ENCODE measurements around the gene MMP23B.
"Not testable (repeated sequence)": the region's sequence is repeated elsewhere in the genome, so short reads cannot be mapped to it uniquely, and the experiment has no call there.

The MMP23B gene

DNA sequence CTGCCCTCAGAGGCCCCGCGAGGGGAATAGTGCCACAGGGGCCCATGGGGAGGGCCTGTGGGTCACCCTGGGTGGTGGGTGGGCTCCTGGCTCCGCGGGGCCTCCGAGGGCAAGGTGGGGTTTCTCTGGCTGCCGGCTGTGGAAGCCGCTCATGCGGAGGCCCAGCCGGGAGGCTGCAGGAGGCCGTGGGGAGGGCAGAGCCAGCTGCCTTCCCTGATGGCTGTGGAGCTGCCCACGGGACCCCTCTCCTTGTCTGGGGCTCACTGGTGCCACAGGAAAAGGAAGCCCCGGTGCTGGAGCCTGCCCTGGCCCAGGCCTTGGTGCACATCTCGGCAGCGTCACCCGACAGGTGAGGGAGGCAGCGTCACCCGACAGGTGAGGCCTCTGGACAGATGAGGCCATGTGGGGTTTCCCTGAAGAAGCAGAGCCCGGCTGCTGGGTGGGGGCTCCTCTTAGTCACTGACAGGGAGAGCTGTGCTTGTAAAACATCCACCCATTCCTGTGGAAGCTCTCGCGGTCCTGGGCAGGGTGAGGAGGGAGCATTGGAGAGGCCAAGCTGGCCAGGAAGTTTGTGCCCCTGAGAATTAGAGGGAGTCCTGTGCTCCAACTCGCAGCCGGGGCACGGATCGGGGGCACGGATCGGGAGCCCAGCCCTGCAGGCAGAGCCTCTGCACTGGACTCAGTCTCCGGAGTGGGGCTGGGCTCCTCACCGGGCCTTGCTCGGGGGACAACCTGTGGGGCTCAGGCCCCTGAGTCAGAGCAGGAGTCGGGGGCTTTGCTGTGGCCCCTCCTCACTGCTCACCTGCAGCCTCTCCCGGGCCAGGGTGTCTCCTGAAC is 10.6 kb upstream of the MMP23B start:
- no peak for DNase-seq

DNA sequence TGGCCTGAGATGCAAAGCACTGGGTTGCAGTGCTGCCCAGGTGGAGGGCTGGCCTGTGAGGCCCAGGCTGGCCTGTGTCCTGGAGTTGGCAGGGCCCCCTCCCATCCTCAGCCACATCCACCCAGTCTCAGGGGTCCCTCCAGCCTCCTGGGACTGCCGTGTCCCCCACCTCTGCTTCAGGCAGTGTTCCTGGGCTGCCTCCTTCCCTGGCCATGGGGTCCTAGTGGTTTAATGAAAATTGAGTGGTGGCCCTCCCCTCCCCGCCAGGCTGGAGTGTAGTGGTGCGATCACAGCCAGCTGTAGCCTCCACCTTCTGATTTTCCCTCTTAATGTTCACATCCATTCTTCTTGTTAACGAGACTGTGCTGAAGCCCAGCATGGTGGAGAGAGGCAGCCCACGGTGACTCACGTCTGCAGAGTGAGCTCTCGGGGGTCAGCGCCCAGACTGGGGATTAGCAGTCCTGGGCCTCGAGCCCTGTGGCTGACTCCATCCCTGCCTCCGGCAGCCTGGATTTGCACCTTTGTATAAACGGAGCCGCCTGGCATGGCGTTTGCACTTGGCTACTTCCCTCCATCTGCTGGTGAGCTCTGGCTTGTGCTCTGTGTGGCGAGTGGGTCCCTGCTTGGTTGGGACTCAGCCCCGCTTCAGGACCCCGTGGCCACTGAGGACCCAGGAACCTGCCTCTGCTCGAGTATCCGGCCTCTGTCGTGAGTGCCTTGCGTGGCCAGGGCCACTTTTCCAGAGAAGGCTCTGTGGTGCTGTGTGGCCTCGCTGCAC is 9.8 kb upstream of the MMP23B start:
- DNase-seq: no peak

DNA sequence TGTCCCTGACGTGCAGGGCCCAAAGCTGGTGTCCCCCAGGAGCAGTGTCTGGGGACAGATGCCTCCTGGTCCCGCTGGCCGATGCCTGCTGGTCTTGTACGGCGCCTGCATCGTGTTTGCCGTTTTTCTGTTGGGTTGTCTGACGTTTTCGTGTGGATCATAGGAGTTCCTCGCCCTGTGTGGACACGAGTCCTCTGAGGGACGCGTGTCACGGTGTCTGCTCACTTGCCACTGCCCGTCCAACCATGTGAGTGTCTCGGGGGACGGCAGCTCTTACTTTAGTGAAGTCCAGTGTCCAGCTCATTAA is 9.2 kb upstream of the MMP23B start:
- no peak for DNase-seq

DNA sequence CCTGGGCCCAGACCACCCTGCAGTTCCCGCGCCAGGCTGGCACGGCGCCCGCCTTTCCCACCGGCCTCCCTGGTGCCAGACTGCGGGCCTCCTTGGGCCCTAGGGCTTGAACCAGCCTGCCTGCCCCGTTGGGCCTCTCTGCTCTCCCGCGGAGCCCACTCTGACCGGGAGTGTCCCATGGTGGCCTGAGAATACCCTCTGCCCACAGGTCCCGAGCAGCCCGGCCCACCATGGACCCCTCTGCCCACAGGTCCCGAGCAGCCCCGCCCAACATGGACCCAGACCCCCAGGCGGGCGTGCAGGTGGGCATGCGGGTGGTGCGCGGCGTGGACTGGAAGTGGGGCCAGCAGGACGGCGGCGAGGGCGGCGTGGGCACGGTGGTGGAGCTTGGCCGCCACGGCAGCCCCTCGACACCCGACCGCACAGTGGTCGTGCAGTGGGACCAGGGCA is 8.8 kb upstream of the MMP23B start:
- no peak for DNase-seq

DNA sequence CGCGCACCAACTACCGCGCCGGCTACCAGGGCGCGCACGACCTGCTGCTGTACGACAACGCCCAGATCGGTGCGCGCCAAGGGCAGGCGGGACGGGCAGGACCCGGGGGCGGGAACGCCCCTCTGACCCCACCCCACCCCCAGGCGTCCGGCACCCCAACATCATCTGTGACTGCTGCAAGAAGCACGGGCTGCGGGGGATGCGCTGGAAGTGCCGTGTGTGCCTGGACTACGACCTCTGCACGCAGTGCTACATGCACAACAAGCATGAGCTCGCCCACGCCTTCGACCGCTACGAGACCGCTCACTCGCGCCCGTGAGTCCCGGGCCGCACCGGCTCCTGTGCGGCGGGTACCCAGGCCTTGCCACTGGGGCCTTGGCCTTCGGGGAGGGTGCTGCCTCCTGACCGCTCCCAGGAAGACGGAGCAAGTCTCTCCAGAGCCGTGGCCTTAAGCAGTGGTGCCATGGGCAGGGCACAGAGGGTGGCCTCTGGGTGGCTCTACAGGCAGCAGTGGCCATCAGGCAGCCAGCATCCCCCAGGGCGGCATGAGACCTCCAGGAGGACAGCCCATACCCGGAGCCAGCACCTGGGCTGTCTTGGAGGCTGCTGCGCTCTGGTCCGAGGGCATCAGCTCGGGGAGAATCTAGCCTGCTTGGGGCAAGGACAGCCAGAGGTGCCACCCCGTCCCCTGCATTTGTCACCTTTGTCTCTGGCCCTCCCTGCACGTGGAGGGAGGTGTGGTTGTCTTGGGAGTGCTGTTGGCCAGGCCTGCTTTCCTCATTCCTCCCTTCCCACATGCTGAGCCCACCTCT is 8.1 kb upstream of the MMP23B start:
- DNase-seq: no peak

DNA sequence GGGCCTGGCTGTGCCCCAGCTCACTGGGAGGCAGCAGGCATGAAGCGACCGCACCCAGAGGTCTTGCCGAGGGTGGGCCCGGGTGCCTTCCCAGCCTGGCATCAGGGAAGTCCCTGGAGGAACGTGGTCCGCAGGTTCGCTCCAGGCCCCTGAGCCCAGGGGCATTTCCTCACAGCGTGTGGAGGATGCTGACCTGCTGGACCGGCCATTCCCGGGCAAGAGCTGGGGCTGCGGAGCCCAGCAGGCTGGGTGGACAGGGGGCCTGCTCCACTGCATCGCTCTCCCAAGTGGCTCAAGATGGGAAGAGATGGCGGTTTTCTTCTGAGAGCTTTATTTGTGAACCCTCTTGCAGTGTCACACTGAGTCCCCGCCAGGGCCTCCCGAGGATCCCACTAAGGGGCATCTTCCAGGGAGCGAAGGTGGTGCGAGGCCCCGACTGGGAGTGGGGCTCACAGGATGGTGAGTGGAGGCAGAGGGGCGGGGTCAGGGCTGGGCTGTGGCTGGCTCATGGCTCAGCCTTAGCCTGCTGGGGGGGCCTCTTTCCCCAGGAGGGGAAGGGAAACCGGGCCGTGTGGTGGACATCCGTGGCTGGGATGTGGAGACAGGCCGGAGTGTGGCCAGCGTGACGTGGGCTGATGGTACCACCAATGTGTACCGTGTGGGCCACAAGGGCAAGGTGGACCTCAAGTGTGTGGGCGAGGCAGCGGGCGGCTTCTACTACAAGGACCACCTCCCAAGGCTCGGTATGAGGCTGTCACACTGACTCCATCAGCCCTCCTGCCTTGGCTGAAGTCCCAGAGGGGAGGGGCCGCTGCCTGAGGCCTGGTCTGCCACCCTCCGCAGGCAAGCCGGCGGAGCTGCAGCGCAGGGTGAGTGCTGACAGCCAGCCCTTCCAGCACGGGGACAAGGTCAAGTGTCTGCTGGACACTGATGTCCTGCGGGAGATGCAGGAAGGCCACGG is 7.2 kb upstream of the MMP23B start:
- DNase-seq: no peak

DNA sequence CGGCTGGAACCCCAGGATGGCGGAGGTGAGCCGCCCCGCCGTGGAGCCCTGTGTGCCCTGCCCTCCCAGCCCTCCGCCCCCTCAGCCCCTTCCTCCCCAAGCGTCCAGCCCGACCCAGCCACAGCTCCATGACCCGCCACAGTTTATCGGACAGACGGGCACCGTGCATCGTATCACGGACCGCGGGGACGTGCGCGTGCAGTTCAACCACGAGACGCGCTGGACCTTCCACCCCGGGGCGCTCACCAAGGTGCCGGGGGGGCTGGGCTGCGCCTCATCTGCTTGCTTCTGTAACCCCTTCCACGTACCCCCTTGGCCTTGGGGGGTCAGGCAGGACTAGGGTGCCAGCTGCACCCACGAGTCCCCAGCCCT is 6.6 kb upstream of the MMP23B start:
- DNase-seq: no peak

DNA sequence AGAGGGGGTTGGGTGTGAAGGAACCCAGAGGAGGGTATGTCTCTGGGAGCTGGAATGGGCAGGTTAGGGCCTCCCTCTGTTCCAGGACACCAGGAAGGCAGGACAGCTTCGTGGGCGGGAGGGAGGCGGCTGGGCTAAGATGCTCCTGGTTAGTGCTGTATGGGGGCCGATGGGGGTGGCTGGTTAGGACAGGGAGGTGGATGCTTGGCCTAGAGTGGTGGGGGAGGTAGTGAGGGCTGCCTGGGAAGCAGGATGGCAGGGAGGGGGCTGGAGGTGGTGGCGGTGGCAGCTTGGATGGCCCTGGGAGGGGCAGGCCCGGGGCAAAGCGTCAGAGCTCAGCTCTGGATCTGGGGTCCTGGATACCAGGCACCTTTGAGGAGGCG is 6.2 kb upstream of the MMP23B start:
- no peak for DNase-seq

DNA sequence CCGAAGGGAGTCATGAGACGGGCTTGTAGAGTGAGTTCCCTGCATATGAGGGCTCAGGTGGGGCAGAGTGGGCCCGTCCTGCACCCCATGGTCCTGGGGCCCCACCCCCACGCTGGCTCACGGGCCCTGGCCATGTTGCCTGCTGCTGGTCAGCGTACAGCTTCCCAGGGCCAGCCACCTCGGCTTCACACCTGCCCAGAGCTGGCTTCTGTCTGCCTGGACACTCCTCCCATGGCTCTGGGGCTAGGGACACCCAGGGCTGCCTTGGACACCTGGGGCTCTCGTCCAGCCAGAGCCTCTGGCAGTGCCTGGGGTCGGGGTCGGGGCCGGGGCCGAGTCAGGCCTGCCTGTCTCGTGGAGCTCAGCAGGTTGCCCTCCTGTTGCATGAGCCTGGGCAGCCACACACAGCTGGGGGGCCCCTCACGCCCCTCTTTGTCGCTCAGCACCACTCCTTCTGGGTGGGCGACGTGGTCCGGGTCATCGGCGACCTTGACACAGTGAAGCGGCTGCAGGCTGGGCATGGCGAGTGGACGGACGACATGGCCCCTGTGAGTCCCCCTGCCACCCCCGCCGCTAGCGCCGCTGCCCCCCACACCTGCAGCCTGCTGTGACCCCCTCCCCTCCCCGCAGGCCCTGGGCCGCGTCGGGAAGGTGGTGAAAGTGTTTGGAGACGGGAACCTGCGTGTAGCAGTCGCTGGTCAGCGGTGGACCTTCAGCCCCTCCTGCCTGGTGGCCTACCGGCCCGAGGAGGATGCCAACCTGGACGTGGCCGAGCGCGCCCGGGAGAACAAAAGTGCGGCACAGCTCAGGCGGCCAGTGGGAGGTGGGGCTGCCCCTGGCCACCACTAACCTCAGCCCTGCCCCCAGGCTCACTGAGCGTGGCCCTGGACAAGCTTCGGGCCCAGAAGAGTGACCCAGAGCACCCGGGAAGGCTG is 5.5 kb upstream of the MMP23B start:
- DNase-seq: no peak

DNA sequence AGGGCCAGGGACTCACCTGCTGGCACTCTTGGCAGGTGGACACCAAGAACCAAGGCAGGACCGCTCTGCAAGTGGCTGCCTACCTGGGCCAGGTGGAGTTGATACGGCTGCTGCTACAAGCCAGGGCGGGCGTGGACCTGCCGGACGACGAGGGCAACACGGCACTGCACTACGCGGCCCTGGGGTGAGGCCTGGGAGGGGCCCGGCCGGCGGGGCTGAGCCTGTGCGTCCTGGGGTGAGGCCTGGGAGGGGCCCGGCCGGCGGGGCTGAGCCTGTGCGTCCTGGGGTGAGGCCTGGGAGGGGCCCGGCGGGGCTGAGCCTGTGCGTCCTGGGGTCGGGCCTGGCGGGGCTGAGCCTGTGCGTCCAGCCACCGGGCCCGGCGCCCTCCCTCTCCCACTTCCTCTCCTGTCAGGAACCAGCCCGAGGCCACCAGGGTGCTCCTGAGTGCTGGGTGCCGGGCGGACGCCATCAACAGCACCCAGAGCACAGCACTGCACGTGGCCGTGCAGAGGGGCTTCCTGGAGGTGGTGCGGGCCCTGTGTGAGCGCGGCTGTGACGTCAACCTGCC is 4.6 kb upstream of the MMP23B start:
- DNase-seq: no peak

DNA sequence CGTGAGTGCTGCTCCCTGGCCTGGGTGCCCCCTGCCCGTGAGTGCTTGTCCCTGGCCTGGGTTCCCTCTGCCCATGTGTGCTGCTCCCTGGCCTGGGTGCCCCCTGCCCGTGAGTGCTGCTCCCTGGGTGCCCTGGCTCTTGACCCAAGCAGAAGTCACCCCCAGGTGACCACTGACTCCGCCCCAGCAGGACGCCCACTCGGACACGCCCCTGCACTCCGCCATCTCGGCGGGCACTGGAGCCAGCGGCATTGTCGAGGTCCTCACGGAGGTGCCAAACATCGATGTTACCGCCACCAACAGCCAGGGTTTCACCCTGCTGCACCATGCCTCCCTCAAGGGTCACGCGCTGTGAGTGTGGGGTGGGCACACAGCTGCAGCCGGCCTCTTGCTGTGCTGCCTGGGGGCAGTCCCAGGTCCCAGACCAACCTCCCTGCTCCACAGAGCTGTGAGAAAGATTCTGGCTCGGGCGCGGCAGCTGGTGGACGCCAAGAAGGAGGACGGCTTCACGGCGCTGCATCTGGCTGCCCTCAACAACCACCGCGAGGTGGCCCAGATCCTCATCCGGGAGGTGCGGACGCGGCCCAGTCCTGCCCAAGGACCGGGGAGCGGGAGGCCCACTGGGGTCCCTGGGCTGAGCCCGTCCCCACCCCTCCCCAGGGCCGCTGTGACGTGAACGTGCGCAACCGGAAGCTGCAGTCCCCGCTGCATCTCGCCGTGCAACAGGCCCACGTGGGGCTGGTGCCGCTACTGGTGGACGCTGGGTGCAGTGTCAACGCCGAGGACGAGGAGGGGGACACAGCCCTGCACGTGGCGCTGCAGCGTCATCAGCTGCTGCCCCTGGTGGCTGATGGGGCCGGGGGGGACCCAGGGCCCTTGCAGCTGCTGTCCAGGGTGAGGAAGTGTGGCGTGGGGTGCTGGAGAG is 3.9 kb upstream of the MMP23B start:
- DNase-seq: no peak

DNA sequence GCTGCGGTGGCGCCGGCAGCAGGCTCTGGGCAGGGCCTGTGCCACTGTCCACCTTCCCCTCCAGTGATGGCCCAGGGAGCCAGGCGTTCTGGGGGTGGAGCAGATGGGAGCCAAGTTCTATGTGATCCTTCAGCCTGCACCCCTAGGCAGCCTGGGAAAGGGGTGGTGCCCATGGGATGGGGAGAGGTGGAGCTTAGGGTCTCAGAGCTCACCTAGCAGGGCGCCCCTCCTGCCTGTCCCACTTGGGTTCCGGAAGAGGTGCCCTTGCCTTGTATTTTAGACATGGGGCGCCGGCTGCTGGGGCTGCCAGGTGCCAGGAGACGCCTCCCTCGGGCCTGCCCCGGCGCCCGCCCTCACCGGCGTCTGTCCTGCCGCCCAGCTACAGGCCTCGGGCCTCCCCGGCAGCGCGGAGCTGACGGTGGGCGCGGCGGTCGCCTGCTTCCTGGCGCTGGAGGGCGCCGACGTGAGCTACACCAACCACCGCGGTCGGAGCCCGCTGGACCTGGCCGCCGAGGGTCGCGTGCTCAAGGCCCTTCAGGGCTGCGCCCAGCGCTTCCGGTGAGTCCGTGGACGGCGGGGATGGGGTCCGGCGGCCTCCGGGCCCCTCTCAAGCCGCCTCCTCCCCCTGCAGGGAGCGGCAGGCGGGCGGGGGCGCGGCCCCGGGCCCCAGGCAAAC is 3.1 kb upstream of the MMP23B start:
- DNase-seq: peak in 1 of 2 donors; percentile 58

DNA sequence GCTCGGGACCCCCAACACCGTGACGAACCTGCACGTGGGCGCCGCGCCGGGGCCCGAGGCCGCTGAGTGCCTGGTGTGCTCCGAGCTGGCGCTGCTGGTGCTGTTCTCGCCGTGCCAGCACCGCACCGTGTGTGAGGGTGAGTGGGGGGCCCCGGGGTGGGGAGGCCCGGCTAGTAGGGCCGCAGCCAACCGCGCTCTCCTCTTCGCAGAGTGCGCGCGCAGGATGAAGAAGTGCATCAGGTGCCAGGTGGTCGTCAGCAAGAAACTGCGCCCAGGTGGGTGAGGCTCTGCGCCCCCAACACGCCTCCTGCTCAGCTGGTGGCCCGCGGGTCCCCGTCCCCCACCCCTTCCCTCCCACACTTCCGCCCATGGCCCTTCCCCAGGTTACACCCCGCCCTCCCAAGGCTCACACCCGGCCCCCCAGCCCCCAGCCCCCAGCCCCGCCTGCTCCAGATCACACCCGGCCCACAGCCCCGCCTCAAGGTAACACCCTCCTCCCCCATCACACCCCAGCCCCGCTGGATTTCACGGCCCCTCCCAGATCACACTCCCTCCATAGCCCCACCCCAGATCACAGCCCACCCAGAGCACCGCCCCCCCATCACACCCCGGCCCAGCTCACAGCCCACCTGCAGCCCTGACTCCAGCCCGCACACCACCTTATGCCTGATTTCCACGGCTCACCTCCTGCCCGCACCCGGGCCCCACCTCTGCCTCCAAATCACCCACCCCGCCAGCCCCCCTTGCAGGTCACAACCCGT is 2.4 kb upstream of the MMP23B start:
- DNase-seq: peak; percentile 87 to 91

DNA sequence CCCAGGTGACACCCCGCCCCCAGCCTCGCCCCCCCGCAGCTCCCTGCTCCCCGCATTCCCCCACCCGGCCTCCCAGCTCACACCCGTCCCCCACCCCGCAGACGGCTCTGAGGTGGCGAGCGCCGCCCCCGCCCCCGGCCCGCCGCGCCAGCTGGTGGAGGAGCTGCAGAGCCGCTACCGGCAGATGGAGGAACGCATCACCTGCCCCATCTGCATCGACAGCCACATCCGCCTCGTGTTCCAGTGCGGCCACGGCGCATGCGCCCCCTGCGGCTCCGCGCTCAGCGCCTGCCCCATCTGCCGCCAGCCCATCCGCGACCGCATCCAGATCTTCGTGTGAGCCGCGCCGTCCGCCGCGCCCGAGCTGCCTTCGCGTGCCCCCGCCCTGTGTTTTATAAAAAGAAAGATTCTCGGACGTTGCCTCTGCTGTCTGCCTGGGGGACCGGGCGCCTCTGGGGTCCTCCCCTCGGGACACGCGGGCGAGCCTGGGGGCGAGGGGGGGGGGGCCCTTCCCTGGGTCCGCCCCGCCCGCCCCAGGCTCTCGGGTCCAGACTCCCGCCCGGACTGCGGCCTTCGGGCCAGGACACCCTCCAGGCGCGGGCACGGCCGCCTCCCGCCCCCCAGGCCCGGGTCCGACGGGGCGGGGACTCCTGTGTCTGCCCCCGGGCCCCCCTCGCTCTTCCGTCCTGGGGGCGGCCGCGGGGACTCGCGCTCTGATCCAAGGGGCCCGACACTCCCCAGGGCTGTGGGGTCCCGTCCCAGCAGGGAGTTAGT is 1.6 kb upstream of the MMP23B start:
- peak; percentile 97 for DNase-seq

DNA sequence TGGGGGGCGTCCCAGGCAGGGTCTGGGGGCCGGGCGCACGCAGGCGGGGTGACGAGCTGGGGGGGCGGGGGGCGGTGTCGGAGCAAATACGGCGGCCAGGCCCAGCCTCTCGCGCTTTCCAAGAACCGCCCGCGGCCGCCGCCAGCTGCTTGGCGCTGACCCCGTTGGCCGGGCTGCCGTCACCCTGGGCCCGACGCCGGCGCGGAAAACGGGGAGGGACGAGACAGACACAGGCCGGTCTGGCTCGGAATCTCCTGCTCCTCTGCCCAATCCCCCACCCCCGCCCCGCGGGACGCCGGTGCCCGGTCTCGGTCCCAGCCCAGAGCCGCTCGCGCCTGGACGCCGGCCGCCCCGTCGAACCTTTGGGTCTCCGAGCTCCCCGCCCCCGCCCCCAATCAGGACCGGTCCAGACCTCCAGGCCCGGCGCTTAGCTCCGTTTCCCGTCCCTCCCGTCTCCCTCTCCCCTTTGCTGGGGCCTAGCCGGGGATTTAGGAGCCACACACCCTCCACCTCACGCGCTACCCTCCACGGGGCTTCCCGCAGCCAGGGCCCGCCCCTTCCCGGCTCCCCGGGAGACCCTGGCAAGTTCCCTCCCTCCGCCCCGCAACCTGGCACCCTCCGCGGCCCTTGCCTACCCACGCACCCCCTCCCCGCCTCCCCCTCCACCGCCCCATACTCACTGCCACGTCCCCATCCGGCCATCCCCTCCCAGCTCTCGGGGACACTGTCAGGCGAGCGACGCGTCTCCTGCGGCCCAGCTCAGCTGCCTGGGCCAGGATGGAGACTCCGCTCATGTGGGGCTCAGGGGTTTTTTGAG is 800 bp upstream of the MMP23B start:
- DNase-seq: peak; percentile 34 to 65

DNA sequence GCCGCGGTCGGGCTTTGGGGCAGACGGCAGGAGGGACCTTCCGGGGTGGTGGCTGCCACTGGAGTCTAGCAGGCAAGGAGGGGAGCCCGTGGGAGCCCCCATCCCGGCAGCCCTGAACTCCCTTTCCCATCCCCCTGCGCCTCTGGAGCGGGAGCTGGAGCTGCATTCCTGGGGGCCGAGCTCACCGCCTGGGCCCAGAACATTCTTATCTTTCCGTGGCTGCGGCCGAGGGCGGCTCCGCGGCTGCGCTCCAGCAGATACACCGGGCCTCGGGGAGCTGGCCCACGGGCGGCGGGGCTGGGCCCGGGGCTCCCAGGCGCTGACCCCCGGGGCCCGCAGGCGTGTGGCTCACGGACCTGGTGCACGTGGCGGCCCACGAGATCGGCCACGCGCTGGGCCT is 1.4 kb downstream of the MMP23B start:
- DNase-seq: not testable (repeated sequence)

DNA sequence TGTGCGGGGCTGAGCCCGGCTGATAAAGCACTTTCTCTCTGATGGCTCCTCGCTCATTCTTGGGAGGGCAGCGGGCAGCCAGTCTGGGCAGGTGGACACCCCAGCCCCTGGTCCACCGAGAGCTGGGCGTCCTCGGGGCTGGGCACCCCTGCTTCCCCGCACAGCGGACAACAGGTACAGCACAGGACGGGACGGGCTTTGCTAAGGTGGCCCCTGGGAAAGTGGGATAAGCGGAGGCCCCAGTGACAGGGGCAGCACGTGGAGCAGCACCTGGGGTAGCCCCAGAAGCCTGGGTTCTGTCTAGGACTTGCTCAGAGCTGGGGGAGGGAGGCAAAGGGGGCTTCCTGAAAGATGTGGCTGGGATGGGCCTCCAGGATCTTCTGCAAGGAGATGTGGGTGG is 2.6 kb downstream of the MMP23B start:
- DNase-seq: not testable (repeated sequence)

Measured in CD4-positive, alpha-beta T cell treated with Interferon alpha-2 for 1 hour (primary cell).